ENCODE data around the gene ZNF436.
A peak's percentile ranks its signal among the peaks of the same experiment; 100 is the strongest.
"Not testable (repeated sequence)": the region's sequence is repeated elsewhere in the genome, so short reads cannot be mapped to it uniquely, and the experiment has no call there.

Gene ZNF436

GRCh38 chr1:23366146-23366545 lies 3.5 kb downstream of the ZNF436 start:
- DNase-seq, result no peak

DNA sequence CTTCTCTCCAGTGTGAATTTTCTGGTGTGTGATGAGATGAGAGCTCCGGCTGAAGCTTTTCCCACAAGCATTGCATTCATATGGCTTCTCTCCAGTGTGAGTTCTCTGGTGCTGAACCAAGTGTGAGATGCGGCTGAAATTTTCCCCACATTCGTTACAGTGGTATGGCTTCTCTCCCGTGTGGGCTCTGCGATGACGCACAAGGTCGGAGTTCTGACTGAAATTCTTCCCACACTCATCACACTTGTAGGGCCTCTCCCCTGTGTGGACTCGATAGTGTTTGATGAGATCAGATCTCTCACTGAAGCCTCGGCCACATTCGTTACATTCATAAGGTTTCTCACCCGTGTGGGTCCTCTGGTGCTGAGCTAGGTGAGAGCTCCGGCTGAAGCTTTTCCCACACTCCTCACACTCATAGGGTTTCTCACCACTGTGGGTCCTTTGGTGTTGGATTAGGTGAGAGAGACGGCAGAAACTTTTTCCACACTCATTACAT lies 7.4 kb downstream of the ZNF436 start:
- no peak for DNase-seq

DNA sequence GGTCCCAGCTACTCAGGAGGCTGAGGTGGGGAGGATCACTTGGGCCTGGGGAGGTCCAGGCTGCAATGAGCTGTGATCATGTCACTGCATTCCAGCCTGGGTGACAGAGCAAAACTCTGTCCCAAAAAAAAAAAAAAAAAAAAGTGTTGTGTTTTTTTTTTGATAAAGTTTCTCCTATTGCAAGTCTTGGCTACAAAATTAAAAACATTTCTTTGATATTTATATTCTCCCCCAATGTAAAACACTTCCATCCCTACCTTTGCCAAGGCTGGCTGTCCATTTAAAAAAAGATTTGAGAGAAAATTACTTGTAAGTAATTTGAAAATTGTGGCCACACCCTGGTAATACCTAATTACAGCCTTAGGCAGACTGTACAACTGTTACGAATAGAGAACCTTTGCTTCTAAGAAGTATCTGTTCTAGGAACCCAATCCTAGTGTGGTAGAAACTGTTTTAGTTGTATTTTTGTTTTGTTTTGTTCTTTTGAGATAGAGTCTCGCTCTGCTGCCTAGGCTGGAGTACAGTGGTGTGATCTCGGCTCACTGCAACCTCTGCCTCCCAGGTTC lies 11.2 kb downstream of the ZNF436 start:
- no peak for DNase-seq

DNA sequence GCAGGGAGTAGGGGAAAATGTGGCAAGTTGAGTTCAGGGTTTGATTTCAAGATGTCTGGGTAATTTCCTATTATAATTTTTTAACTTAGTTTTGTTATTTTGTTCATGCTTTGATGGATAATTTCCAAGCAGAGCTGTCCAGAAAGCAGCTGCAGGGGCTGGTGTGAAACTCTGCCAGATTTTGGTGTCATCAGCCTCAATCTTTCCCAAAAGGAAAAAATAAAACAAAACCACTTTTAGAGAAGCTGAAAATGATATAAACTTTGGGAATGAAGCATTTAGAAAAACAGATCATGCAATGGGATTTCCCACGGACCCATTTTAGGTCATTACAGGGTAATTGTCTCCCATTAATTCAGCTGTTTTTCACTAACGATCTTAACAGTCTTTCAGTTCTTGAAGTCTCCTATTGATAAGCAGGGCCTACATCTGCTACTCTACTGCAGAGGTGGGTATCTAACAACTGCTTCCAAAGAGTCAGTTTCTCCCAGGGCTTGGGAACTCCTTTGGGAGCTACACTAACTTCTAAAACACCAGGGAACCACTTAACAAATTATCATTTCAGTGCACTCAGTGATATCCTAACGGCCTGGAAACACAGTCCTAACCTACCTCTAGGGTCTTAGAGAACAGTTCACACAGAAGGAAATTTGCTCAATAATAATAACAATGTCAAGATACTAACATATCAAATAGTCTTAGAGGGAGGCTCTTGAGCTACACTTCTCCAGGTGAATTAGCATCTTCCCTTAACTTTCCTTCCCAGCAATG lies 12.3 kb downstream of the ZNF436 start:
- no peak for DNase-seq

DNA sequence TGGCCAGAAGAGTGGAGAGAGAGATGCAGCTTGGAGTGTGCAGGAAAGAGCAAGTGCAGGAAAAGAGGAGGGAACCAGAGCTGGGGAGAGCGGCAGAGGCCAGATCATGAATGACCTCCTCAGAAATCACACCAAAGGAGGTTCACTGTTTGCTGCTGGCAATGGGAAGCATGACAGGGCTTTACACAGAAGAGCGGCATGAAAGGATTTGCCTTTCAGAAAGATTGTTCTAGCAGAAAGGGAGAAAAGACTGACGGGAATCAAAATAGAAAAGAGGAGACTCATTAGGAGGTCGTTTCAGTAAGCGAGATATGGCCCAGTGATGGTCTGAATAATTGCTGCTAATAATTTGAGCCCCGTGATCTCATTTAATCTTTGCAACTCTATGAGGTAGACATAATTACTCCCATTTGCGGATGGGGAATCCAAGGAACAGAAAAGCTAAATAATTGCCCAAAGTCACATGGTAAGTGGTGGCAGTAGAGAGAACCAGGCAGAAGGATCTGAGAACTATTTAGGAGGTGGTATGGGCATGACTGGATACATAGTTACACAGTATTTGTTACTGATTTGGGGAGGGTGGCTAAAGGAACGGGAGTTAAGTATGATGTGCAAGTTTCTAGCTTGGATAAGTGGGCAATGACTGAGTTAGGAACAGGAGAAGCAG lies 13.0 kb downstream of the ZNF436 start:
- no peak for DNase-seq

GRCh38 chr1:23354245-23354644 lies 15.4 kb downstream of the ZNF436 start:
- DNase-seq, result no peak

- DNase-seq, result no peak
Observed at GRCh38 chr1:23352096-23352695, 17.4 kb downstream of the ZNF436 start.

- no peak for DNase-seq
Observed at GRCh38 chr1:23345920-23346319, 23.7 kb downstream of the ZNF436 start.

DNA sequence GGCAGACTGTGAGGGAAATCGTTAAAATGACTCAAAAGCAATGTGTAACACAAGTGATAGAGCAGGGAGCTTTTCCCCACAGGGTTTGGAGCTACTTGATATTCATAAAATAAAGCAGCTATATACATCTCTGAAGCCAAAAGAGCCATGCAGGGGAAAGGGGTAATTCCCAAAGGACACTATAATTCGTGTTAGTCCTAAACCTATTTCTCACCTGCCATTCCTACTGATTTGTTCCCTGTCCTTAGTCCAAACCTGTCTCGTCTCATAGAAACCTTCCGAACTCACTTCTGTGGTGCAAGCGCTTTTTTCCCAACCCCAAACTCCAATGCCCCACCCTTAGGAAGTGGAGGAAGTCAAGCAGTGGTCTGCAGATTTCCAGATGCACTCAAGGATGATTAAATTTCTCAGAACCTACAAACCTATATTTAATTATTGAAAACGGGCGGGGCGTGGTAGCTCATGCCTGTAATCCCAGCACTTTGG lies 24.6 kb downstream of the ZNF436 start:
- DNase-seq, result no peak

- DNase-seq, result peak; percentile 99
Observed at GRCh38 chr1:23344111-23344986, 25.3 kb downstream of the ZNF436 start, which contains the start of gene HNRNPR. Gene HNRNPR, minus strand, starts transcription at chr1:23344284. Its CDS starts 3,276 bp downstream, at chr1:23341008.

GRCh38 chr1:23343221-23344110 lies 26.2 kb downstream of the ZNF436 start:
- peak; percentile 56 to 57 for DNase-seq

GRCh38 chr1:23341931-23342692 lies 27.5 kb downstream of the ZNF436 start:
- DNase-seq, result no peak

- no peak for DNase-seq
Observed at GRCh38 chr1:23339632-23340031, 30.0 kb downstream of the ZNF436 start.

GRCh38 chr1:23337869-23338268 lies 31.8 kb downstream of the ZNF436 start:
- DNase-seq, result no peak

DNA sequence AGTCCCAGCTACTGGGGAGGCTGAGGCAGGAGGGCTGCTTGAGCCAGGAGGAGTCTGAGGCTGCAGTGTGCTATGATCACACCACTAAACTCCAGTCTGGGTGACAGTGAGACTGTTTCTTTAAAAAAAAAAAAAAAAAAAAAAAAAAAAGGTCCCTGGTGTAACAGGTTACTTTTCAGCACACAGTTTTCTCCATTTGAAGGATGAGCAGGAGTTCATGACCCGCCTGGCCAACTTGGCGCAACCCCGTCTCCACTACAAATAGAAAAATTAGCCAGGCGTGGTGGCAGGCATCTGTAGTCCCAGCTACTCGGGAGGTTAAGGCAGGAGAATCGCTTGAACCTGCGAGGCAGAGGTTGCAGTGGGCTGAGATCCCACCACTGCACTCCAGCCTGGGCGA lies 37.9 kb downstream of the ZNF436 start:
- no peak for DNase-seq

DNA sequence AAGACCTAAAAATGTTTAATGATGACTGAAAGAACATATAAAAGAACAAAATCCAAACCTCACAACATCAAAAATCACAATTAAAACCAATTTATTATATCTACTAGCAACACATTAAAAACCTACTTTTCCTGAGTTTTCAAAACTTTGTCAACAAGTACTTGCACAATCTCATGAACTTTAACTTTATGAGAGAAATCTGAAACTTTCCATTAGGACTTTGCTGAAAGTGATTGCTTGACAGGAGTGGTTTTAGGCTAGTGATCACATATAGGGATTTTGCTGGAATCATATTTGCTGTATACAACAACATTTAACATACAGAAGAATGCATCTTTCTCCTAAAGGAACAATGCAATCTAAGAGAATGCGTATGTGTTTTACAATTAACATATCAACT lies 38.8 kb downstream of the ZNF436 start:
- DNase-seq, result no peak

DNA sequence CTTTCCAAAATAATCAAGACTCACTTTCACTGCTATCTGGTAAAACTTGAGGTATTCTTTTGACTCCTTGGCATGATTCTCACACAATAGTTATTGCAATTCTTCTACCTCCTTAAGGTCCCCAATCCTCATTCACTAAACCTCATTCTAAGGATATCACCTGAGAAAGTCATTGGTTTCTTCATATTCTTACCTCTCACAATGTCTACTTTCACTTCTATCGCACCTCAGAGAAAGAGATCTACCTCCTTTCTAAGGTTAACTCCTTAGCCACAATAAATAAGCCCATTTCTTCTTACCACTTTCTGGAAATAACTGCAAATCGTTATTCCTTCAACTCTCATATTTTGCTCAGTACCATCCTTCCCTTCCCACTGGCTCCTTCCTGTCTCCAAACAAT lies 44.2 kb downstream of the ZNF436 start:
- no peak for DNase-seq

DNA sequence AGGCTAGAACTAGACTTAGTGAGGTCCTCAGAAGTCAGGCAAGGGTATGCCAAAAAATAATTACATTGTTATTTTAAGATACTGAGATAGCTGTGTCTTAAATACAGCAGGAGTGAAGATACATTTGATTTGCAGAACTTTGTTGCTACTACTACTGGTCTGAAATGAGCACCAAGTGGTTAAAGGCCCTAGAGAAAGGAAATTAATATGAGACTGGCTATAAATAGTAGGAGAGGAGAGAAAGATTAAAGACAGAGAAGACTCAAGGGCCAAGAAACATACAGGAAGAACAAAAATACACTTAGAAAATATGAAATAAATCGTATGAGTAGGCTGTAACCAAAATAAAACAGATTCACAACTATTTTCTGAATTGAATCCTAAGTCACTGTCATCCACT lies 46.9 kb downstream of the ZNF436 start:
- DNase-seq, result no peak

- DNase-seq, result not testable (repeated sequence)
Observed at GRCh38 chr1:23310280-23310679, 59.4 kb downstream of the ZNF436 start.
